ENCODE data around the gene HAPSTR1.

HAPSTR1 gene

GRCh38 chr16:9123401-9123800 is 32.0 kb downstream of the HAPSTR1 start:
- DNase-seq (ENCODE audit: low read depth in 2 of 2): no peak

GRCh38 chr16:9123871-9124270 is 32.4 kb downstream of the HAPSTR1 start:
- no peak for DNase-seq (ENCODE audit: low read depth in 2 of 2)

GRCh38 chr16:9124444-9124843 is 33.0 kb downstream of the HAPSTR1 start:
- no peak for DNase-seq (ENCODE audit: low read depth in 2 of 2)

- DNase-seq (ENCODE audit: low read depth in 2 of 2): no peak
Observed at GRCh38 chr16:9124908-9125584, 33.6 kb downstream of the HAPSTR1 start.

- no peak for DNase-seq (ENCODE audit: low read depth in 2 of 2)
Observed at GRCh38 chr16:9125658-9126505, 34.4 kb downstream of the HAPSTR1 start.

- DNase-seq (ENCODE audit: low read depth in 2 of 2): no peak
Observed at GRCh38 chr16:9126609-9127008, 35.2 kb downstream of the HAPSTR1 start.

- DNase-seq (ENCODE audit: low read depth in 2 of 2): no peak
Observed at GRCh38 chr16:9128346-9129342, 37.2 kb downstream of the HAPSTR1 start.

- DNase-seq (ENCODE audit: low read depth in 2 of 2): no peak
Observed at GRCh38 chr16:9134306-9134705, 42.9 kb downstream of the HAPSTR1 start.

GRCh38 chr16:9134739-9135138 is 43.3 kb downstream of the HAPSTR1 start:
- DNase-seq (ENCODE audit: low read depth in 2 of 2): peak in 1 of 2 donors; percentile 29

- DNase-seq (ENCODE audit: low read depth in 2 of 2): no peak
Observed at GRCh38 chr16:9135797-9136196, 44.4 kb downstream of the HAPSTR1 start.

GRCh38 chr16:9136596-9136995 is 45.2 kb downstream of the HAPSTR1 start:
- no peak for DNase-seq (ENCODE audit: low read depth in 2 of 2)

- no peak for DNase-seq (ENCODE audit: low read depth in 2 of 2)
Observed at GRCh38 chr16:9138021-9138680, 46.7 kb downstream of the HAPSTR1 start.

GRCh38 chr16:9138731-9139501 is 47.5 kb downstream of the HAPSTR1 start:
- peak; percentile 21 to 42 for DNase-seq (ENCODE audit: low read depth in 2 of 2)

GRCh38 chr16:9139965-9140364 is 48.5 kb downstream of the HAPSTR1 start:
- DNase-seq (ENCODE audit: low read depth in 2 of 2): no peak
